HepG2 (cell line): ENCODE results near the gene EEF1AKMT4. TPM values are rescaled to one million over a fixed set of nuclear protein-coding genes. Genes with fewer than 3 reads are reported as not detected.

Experiments
- CENPT ChIP-seq: sonication (generic); formaldehyde crosslinking; IDR thresholded peaks from 2 replicates; pipeline ENCODE4 v1.8.0; 2022; ENCODE audit warnings: low read depth, mild to moderate bottlenecking, moderate library complexity, missing genetic modification reagents
- KMT2B ChIP-seq: IDR thresholded peaks from 2 replicates; pipeline ENCODE4 v1.6.1; 2016; ENCODE audit warnings: missing genetic modification reagents, missing compliant biosample characterization
- MEF2D ChIP-seq: sonication (generic); formaldehyde crosslinking; IDR thresholded peaks from 2 replicates; pipeline ENCODE4 v1.5.1; 2020; ENCODE audit warnings: mild to moderate bottlenecking, missing genetic modification reagents
- MYC ChIP-seq: sonication (generic); formaldehyde crosslinking; IDR thresholded peaks from 2 replicates; pipeline ENCODE4 v1.9.0; 2021; ENCODE audit warnings: missing genetic modification reagents, borderline replicate concordance
- PITX1 ChIP-seq: sonication (generic); formaldehyde crosslinking; IDR thresholded peaks from 2 replicates; pipeline ENCODE4 v1.5.1; 2020; ENCODE audit warnings: mild to moderate bottlenecking, missing genetic modification reagents
- POLR2A ChIP-seq, 2 experiments: IDR thresholded peaks; 2 replicates each; pipeline ENCODE4 v1.6.1; 2011; ENCODE audit warnings: low read depth in 2 of 2, low read length in 2 of 2, mild to moderate bottlenecking in 1 of 2, moderate library complexity in 1 of 2; ENCODE audit not compliant: insufficient read depth in 1 of 2
- POLR2AphosphoS5 ChIP-seq: IDR thresholded peaks from 2 replicates; pipeline ENCODE4 v1.6.1; 2012; ENCODE audit warnings: low read depth, low read length
- RFX1 ChIP-seq: fragments of 450-650 bp; IDR thresholded peaks from 2 replicates; pipeline ENCODE4 v1.6.1; 2017
- ZFP37 ChIP-seq: sonication (generic); formaldehyde crosslinking; IDR thresholded peaks from 2 replicates; pipeline ENCODE4 v1.4.0; 2020; ENCODE audit warnings: missing genetic modification reagents, borderline replicate concordance
- ZNF510 ChIP-seq: sonication (generic); formaldehyde crosslinking; IDR thresholded peaks from 2 replicates; pipeline ENCODE4 v1.4.0; 2020; ENCODE audit warnings: low read depth, mild to moderate bottlenecking, missing genetic modification reagents
- ZNF572 ChIP-seq: sonication (generic); formaldehyde crosslinking; IDR thresholded peaks from 2 replicates; pipeline ENCODE4 v1.5.1; 2020; ENCODE audit warnings: mild to moderate bottlenecking, missing genetic modification reagents
- ZNF589 ChIP-seq: sonication (generic); formaldehyde crosslinking; conservative IDR thresholded peaks from 2 replicates; pipeline ENCODE4 v1.8.0; 2022; ENCODE audit warnings: mild to moderate bottlenecking, moderate library complexity, missing genetic modification reagents
- ZNF616 ChIP-seq: sonication (generic); formaldehyde crosslinking; IDR thresholded peaks from 2 replicates; pipeline ENCODE4 v1.5.0; 2020; ENCODE audit warnings: low read depth, mild to moderate bottlenecking, missing genetic modification reagents
- ZNF629 ChIP-seq: sonication (generic); formaldehyde crosslinking; conservative IDR thresholded peaks from 2 replicates; pipeline ENCODE4 v1.5.0; 2020; ENCODE audit warnings: missing genetic modification reagents
- ZNF746 ChIP-seq: sonication (generic); formaldehyde crosslinking; IDR thresholded peaks from 2 replicates; pipeline ENCODE4 v1.8.0; 2022; ENCODE audit warnings: mild to moderate bottlenecking, missing genetic modification reagents
- ZNF768 ChIP-seq: sonication (generic); formaldehyde crosslinking; IDR thresholded peaks from 2 replicates; pipeline ENCODE4 v1.4.0; 2020; ENCODE audit warnings: missing genetic modification reagents
- polyA plus RNA-seq, 8 experiments: library from polyadenylated mRNA; depleted of rRNA in 3 of 8; stranded (reverse) in 7 of 8; unstranded in 1 of 8; fragments of >200 nt; fragmentation: Illumina TruSeq in 4 of 8; extraction: Trizol in 4 of 8; gene quantifications; 2 replicates each; pipeline versions ENCODE4 v1.2.1 to v1.2.3, GENCODE V29; 2011 to 2016; ENCODE audit warnings: low read depth in 4 of 8, missing spikeins in 1 of 8, mixed read lengths in 1 of 8; ENCODE audit not compliant: insufficient read depth in 1 of 8
- total RNA-seq, 5 experiments: library from RNA; depleted of rRNA; stranded (reverse); fragments of >200 nt; fragmentation: Illumina TruSeq; extraction: Trizol; gene quantifications; 2 replicates each; pipeline ENCODE4 v1.2.3, GENCODE V29; 2016; ENCODE audit warnings: low read depth in 1 of 5
- TF ChIP-seq, protein P1 (sequence below): sonication (generic); formaldehyde crosslinking; IDR thresholded peaks from 2 replicates; pipeline ENCODE4 v1.4.0; 2020; ENCODE audit warnings: mild to moderate bottlenecking, missing genetic modification reagents
- TF ChIP-seq, protein P2 (sequence below): sonication (generic); formaldehyde crosslinking; IDR thresholded peaks from 2 replicates; pipeline ENCODE4 v1.5.0; 2020; ENCODE audit warnings: mild to moderate bottlenecking, missing genetic modification reagents, borderline replicate concordance
- TF ChIP-seq, protein P3 (sequence below): sonication (generic); formaldehyde crosslinking; IDR thresholded peaks from 2 replicates; pipeline ENCODE4 v1.4.0; 2020; ENCODE audit warnings: missing genetic modification reagents
- TF ChIP-seq, protein P4 (sequence below): sonication (generic); formaldehyde crosslinking; IDR thresholded peaks from 2 replicates; pipeline ENCODE4 v1.4.0; 2020; ENCODE audit warnings: missing genetic modification reagents, borderline replicate concordance

Gene EEF1AKMT4
- total and polyA plus RNA-seq, 2 of the 13 experiments (the other 11 are each of a cell fraction or from before 2014, with no cell fraction given), result 13.1 to 15.8 TPM

DNA sequence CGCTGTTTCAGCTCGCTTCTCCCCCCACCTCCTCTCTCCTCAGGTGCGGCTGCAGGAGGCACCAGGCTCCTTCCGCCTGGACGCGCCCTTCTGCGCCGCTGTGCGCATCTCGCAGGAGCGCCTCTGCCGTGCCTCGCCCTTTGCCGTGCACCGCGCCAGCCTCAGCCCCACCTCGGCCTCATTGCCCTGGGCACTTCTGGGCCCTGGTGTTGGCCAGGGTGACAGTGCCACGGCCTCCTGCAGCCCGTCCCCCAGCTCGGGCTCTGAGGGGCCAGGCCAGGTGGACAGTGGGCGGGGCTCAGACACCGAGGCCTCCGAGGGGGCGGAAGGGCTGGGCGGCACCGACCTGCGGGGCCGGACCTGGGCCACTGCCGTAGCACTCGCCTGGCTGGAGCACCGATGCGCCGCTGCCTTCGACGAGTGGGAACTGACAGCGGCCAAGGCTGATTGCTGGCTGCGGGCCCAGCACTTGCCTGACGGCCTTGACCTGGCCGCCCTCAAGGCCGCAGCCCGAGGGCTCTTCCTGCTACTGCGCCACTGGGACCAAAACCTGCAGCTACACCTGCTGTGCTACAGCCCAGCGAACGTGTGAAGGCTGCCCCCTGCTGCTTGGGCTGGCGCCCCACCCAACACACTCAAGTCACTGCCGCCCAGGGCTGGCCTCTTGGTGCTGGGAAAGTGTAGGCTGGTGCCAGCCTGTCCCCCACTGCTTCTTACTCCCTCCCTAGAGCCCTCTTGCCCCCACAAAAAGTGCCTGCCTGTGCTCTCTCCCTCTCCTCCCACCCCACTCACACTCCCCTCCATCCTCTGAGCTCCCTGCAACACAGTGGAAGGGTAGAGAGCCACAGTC lies 7.8 kb upstream of the EEF1AKMT4 start (continued):
- TF ChIP-seq, protein P1, sequence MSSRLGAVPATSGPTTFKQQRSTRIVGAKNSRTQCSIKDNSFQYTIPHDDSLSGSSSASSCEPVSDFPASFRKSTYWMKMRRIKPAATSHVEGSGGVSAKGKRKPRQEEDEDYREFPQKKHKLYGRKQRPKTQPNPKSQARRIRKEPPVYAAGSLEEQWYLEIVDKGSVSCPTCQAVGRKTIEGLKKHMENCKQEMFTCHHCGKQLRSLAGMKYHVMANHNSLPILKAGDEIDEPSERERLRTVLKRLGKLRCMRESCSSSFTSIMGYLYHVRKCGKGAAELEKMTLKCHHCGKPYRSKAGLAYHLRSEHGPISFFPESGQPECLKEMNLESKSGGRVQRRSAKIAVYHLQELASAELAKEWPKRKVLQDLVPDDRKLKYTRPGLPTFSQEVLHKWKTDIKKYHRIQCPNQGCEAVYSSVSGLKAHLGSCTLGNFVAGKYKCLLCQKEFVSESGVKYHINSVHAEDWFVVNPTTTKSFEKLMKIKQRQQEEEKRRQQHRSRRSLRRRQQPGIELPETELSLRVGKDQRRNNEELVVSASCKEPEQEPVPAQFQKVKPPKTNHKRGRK, result peak; percentile 64; the same call in 1 of the 2 replicates
- TF ChIP-seq ZNF616 (CRISPR knock-in tag) (peak; percentile 62; the same call in 1 of the 2 replicates), ZNF629 (CRISPR knock-in tag) (0 out of 2 replicates have a peak, but pooled peaks have one; percentile 61), MYC (CRISPR knock-in tag) (peak; percentile 83), POLR2AphosphoS5 (peak; percentile 48), ZNF589 (CRISPR knock-in tag) (0 out of 2 replicates have a peak, but pooled peaks have one; percentile 60), ZFP37 (CRISPR knock-in tag) (peak; percentile 93; the same call in 1 of the 2 replicates), KMT2B (CRISPR knock-in tag) (0 out of 2 replicates have a peak, but pooled peaks have one; percentile 40), POLR2A (IDR thresholded peaks at IDR 0.05; ENCODE audit: insufficient read depth in 1 of 2, low read depth in 2 of 2, low read length in 2 of 2) (no peak), MEF2D (CRISPR knock-in tag) (0 out of 2 replicates have a peak, but pooled peaks have one; percentile 37), PITX1 (CRISPR knock-in tag) (peak; percentile 48; the same call in 1 of the 2 replicates), ZNF746 (CRISPR knock-in tag) (peak; percentile 47; the same call in 1 of the 2 replicates), ZNF768 (peak; percentile 78; the same call in 1 of the 2 replicates), ZNF572 (no peak), RFX1 (no peak), ZNF510 (peak; percentile 96), CENPT (CRISPR knock-in tag) (no peak; the same call in 1 of the 2 replicates)
- TF ChIP-seq, protein P2, sequence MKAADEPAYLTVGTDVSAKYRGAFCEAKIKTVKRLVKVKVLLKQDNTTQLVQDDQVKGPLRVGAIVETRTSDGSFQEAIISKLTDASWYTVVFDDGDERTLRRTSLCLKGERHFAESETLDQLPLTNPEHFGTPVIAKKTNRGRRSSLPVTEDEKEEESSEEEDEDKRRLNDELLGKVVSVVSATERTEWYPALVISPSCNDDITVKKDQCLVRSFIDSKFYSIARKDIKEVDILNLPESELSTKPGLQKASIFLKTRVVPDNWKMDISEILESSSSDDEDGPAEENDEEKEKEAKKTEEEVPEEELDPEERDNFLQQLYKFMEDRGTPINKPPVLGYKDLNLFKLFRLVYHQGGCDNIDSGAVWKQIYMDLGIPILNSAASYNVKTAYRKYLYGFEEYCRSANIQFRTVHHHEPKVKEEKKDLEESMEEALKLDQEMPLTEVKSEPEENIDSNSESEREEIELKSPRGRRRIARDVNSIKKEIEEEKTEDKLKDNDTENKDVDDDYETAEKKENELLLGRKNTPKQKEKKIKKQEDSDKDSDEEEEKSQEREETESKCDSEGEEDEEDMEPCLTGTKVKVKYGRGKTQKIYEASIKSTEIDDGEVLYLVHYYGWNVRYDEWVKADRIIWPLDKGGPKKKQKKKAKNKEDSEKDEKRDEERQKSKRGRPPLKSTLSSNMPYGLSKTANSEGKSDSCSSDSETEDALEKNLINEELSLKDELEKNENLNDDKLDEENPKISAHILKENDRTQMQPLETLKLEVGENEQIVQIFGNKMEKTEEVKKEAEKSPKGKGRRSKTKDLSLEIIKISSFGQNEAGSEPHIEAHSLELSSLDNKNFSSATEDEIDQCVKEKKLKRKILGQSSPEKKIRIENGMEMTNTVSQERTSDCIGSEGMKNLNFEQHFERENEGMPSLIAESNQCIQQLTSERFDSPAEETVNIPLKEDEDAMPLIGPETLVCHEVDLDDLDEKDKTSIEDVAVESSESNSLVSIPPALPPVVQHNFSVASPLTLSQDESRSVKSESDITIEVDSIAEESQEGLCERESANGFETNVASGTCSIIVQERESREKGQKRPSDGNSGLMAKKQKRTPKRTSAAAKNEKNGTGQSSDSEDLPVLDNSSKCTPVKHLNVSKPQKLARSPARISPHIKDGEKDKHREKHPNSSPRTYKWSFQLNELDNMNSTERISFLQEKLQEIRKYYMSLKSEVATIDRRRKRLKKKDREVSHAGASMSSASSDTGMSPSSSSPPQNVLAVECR, result peak; percentile 91
- TF ChIP-seq, protein P3, sequence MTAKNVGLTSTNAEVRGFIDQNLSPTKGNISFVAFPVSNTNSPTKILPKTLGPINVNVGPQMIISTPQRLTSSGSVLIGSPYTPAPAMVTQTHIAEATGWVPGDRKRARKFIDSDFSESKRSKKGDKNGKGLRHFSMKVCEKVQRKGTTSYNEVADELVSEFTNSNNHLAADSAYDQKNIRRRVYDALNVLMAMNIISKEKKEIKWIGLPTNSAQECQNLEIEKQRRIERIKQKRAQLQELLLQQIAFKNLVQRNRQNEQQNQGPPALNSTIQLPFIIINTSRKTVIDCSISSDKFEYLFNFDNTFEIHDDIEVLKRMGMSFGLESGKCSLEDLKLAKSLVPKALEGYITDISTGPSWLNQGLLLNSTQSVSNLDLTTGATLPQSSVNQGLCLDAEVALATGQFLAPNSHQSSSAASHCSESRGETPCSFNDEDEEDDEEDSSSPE (CRISPR knock-in tag), result peak; percentile 77
- TF ChIP-seq, protein P4, sequence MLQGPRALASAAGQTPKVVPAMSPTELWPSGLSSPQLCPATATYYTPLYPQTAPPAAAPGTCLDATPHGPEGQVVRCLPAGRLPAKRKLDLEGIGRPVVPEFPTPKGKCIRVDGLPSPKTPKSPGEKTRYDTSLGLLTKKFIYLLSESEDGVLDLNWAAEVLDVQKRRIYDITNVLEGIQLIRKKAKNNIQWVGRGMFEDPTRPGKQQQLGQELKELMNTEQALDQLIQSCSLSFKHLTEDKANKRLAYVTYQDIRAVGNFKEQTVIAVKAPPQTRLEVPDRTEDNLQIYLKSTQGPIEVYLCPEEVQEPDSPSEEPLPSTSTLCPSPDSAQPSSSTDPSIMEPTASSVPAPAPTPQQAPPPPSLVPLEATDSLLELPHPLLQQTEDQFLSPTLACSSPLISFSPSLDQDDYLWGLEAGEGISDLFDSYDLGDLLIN, result peak; percentile 38; the same call in 1 of the 2 replicates
